WTC11 (cell line): ENCODE data around the gene MEAF6.
"Not testable (repeated sequence)": the region's sequence is repeated elsewhere in the genome, so short reads cannot be mapped to it uniquely, and the experiment has no call there.

Experiments used
- CBFB ChIP-seq: sonication (generic); formaldehyde crosslinking; IDR thresholded peaks from 2 replicates; pipeline ENCODE4 v1.8.1; 2022; ENCODE audit warnings: mild to moderate bottlenecking, low read depth, missing genetic modification reagents
- CREB1 ChIP-seq: sonication (generic); formaldehyde crosslinking; IDR thresholded peaks from 2 replicates; pipeline ENCODE4 v1.8.0; 2023; ENCODE audit warnings: mild to moderate bottlenecking, missing genetic modification reagents
- CREM ChIP-seq: sonication (generic); formaldehyde crosslinking; IDR thresholded peaks from 2 replicates; pipeline ENCODE4 v1.8.1; 2022; ENCODE audit warnings: mild to moderate bottlenecking, missing genetic modification reagents, moderate library complexity
- FOXK1 ChIP-seq: sonication (generic); formaldehyde crosslinking; IDR thresholded peaks from 2 replicates; pipeline ENCODE4 v1.8.0; 2022; ENCODE audit warnings: mild to moderate bottlenecking, moderate library complexity, missing genetic modification reagents
- JUN ChIP-seq: sonication (generic); formaldehyde crosslinking; IDR thresholded peaks from 2 replicates; pipeline ENCODE4 v1.8.0; 2023; ENCODE audit warnings: mild to moderate bottlenecking, missing genetic modification reagents
- MAX ChIP-seq: sonication (generic); formaldehyde crosslinking; IDR thresholded peaks from 2 replicates; pipeline ENCODE4 v1.8.0; 2022; ENCODE audit warnings: mild to moderate bottlenecking, missing genetic modification reagents
- NR3C1 ChIP-seq: sonication (generic); formaldehyde crosslinking; conservative IDR thresholded peaks from 2 replicates; pipeline ENCODE4 v1.8.1; 2023; ENCODE audit warnings: low read depth, mild to moderate bottlenecking, missing genetic modification reagents
- RELA ChIP-seq: sonication (generic); formaldehyde crosslinking; IDR thresholded peaks from 2 replicates; pipeline ENCODE4 v1.8.1; 2022; ENCODE audit warnings: missing genetic modification reagents, mild to moderate bottlenecking, borderline replicate concordance
- SP1 ChIP-seq: sonication (generic); formaldehyde crosslinking; conservative IDR thresholded peaks from 2 replicates; pipeline ENCODE4 v1.8.1; 2022; ENCODE audit warnings: missing genetic modification reagents
- TEAD4 ChIP-seq: sonication (generic); formaldehyde crosslinking; IDR thresholded peaks from 2 replicates; pipeline ENCODE4 v1.8.0; 2022; ENCODE audit warnings: mild to moderate bottlenecking, missing genetic modification reagents
- TF ChIP-seq, protein P1 (sequence below): fragments of 200-600 bp; IDR thresholded peaks from 2 replicates; pipeline ENCODE4 v1.8.0; 2022; ENCODE audit warnings: antibody characterized with exemption
- TF ChIP-seq, protein P2 (sequence below): sonication (generic); formaldehyde crosslinking; IDR thresholded peaks from 2 replicates; pipeline ENCODE4 v1.8.0; 2022; ENCODE audit warnings: mild to moderate bottlenecking, missing genetic modification reagents
- TF ChIP-seq, protein P3 (sequence below): fragments of 250-450 bp; sonication (Bioruptor Pico); IDR thresholded peaks from 2 replicates; pipeline ENCODE4 v1.9.0; 2021; ENCODE audit warnings: mild to moderate bottlenecking
- TF ChIP-seq, protein P4 (sequence below): sonication (generic); formaldehyde crosslinking; IDR thresholded peaks from 2 replicates; pipeline ENCODE4 v1.8.1; 2022; ENCODE audit warnings: low read depth, mild to moderate bottlenecking, moderate library complexity, missing genetic modification reagents, borderline replicate concordance

DNA sequence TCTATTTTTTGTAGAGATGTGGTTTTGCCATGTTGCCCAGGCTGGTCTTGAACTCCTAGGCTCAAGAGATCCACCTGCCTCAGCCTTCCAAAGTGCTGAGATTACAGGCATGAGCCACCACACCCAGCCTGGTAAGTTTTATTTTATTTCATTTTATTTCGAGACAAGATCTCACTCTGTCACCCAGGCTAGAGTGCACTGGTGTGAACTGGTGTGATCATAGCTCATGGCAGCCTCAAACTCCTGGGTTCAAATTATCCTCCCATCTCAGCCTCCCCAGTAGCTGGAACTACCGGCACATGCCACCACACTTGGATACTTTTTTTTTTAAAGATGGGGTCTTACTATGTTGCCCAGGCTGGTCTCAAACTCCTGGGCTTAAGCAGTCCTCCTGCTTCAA is 11.8 kb downstream of the MEAF6 start:
- TF ChIP-seq, protein P1, sequence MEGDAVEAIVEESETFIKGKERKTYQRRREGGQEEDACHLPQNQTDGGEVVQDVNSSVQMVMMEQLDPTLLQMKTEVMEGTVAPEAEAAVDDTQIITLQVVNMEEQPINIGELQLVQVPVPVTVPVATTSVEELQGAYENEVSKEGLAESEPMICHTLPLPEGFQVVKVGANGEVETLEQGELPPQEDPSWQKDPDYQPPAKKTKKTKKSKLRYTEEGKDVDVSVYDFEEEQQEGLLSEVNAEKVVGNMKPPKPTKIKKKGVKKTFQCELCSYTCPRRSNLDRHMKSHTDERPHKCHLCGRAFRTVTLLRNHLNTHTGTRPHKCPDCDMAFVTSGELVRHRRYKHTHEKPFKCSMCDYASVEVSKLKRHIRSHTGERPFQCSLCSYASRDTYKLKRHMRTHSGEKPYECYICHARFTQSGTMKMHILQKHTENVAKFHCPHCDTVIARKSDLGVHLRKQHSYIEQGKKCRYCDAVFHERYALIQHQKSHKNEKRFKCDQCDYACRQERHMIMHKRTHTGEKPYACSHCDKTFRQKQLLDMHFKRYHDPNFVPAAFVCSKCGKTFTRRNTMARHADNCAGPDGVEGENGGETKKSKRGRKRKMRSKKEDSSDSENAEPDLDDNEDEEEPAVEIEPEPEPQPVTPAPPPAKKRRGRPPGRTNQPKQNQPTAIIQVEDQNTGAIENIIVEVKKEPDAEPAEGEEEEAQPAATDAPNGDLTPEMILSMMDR = not testable (repeated sequence)
- not testable (repeated sequence) for TF ChIP-seq MAX; CREM (CRISPR knock-in tag); TEAD4 (CRISPR knock-in tag); SP1 (CRISPR knock-in tag); RELA; NR3C1; CBFB (CRISPR knock-in tag); JUN (CRISPR knock-in tag); FOXK1 (CRISPR knock-in tag); CREB1 (CRISPR knock-in tag)
- TF ChIP-seq, protein P2, sequence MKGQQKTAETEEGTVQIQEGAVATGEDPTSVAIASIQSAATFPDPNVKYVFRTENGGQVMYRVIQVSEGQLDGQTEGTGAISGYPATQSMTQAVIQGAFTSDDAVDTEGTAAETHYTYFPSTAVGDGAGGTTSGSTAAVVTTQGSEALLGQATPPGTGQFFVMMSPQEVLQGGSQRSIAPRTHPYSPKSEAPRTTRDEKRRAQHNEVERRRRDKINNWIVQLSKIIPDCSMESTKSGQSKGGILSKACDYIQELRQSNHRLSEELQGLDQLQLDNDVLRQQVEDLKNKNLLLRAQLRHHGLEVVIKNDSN (CRISPR knock-in tag) = not testable (repeated sequence)
- TF ChIP-seq, protein P3, sequence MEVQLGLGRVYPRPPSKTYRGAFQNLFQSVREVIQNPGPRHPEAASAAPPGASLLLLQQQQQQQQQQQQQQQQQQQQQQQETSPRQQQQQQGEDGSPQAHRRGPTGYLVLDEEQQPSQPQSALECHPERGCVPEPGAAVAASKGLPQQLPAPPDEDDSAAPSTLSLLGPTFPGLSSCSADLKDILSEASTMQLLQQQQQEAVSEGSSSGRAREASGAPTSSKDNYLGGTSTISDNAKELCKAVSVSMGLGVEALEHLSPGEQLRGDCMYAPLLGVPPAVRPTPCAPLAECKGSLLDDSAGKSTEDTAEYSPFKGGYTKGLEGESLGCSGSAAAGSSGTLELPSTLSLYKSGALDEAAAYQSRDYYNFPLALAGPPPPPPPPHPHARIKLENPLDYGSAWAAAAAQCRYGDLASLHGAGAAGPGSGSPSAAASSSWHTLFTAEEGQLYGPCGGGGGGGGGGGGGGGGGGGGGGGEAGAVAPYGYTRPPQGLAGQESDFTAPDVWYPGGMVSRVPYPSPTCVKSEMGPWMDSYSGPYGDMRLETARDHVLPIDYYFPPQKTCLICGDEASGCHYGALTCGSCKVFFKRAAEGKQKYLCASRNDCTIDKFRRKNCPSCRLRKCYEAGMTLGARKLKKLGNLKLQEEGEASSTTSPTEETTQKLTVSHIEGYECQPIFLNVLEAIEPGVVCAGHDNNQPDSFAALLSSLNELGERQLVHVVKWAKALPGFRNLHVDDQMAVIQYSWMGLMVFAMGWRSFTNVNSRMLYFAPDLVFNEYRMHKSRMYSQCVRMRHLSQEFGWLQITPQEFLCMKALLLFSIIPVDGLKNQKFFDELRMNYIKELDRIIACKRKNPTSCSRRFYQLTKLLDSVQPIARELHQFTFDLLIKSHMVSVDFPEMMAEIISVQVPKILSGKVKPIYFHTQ (CRISPR knock-in tag) = not testable (repeated sequence)
- TF ChIP-seq, protein P4, sequence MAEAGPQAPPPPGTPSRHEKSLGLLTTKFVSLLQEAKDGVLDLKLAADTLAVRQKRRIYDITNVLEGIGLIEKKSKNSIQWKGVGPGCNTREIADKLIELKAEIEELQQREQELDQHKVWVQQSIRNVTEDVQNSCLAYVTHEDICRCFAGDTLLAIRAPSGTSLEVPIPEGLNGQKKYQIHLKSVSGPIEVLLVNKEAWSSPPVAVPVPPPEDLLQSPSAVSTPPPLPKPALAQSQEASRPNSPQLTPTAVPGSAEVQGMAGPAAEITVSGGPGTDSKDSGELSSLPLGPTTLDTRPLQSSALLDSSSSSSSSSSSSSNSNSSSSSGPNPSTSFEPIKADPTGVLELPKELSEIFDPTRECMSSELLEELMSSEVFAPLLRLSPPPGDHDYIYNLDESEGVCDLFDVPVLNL (CRISPR knock-in tag) = not testable (repeated sequence)
